T-helper 2 cell (primary cell): ENCODE results near the gene COPZ2.

Experiments used
- DNase-seq, 5 experiments: peaks; one replicate each; pipeline versions ENCODE4 v3.0.0 to v3.0.0-alpha.2; 2012 to 2022

Gene COPZ2

GRCh38 chr17:47982645-47983390 is 54.8 kb downstream of the COPZ2 start:
- DNase-seq: no peak

- DNase-seq: no peak
Observed at GRCh38 chr17:47982091-47982617, 55.4 kb downstream of the COPZ2 start.

GRCh38 chr17:47981462-47981861 is 56.1 kb downstream of the COPZ2 start:
- peak in 1 of 5 experiments; percentile 53 for DNase-seq

DNA sequence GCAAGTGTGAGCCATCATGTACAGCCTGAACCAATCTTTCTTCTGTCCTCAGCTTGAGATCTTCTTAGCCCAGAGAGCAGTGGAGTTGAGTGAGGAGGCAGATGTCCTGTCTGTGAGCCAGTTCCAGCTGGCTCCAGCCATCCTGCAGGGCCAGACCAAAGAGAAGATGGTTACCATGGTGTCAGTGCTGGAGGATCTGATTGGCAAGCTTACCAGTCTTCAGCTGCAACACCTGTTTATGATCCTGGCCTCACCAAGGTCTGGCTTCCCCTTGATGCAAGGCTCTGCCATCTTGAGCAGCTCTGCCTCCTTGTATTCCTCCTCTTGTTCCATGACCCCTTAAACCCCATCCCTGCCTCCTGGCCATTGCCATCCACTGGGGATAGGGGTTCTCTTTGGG is 57.1 kb downstream of the COPZ2 start:
- DNase-seq: no peak

- peak in 3 of 5 experiments; percentile 22 to 62 (median 25) for DNase-seq
Observed at GRCh38 chr17:47978324-47978723, 59.3 kb downstream of the COPZ2 start.
